KMS-11 (cell line): ENCODE results near the gene TRIP12.

Experiments used
- H2AFZ ChIP-seq: fragments of 200-600 bp; sonication (generic); 2 replicates; pipeline ENCODE4 v1.6.1; 2016; ENCODE audit warnings: antibody characterized with exemption, mixed run types, low read depth
- H3K27ac ChIP-seq: fragments of 200-600 bp; sonication (generic); 2 replicates; pipeline ENCODE4 v1.6.1; 2016; ENCODE audit warnings: mild to moderate bottlenecking, mixed run types
- H3K27me3 ChIP-seq: fragments of 200-600 bp; sonication (generic); 2 replicates; pipeline ENCODE4 v1.6.1; 2017; ENCODE audit warnings: mild to moderate bottlenecking, low read depth, mixed run types, moderate library complexity; ENCODE audit not compliant: insufficient read depth
- H3K36me3 ChIP-seq: fragments of 200-600 bp; sonication (generic); 2 replicates; pipeline ENCODE4 v1.6.1; 2017; ENCODE audit warnings: mild to moderate bottlenecking, mixed run types; ENCODE audit not compliant: insufficient read depth
- H3K4me1 ChIP-seq: fragments of 200-600 bp; sonication (generic); 2 replicates; pipeline ENCODE4 v1.6.1; 2016; ENCODE audit warnings: mild to moderate bottlenecking, low read depth, mixed run types; ENCODE audit not compliant: poor library complexity, severe bottlenecking
- H3K4me2 ChIP-seq: fragments of 200-600 bp; sonication (generic); 2 replicates; pipeline ENCODE4 v1.7.0; 2016; ENCODE audit warnings: mild to moderate bottlenecking, mixed run types
- H3K4me3 ChIP-seq: fragments of 200-600 bp; sonication (generic); IDR thresholded peaks from 2 replicates; pipeline ENCODE4 v1.6.1; 2017; ENCODE audit warnings: low read depth, low read length, mixed read lengths; ENCODE audit not compliant: insufficient read depth
- H3K79me2 ChIP-seq: fragments of 200-600 bp; sonication (generic); 2 replicates; pipeline ENCODE4 v1.6.1; 2016; ENCODE audit warnings: low read depth, mixed run types; ENCODE audit not compliant: insufficient read depth
- H3K9ac ChIP-seq: fragments of 200-600 bp; sonication (generic); 2 replicates; pipeline ENCODE4 v1.6.1; 2016; ENCODE audit warnings: mild to moderate bottlenecking, mixed run types
- H4K20me1 ChIP-seq: fragments of 200-600 bp; sonication (generic); 2 replicates; pipeline ENCODE4 v1.6.1; 2016; ENCODE audit warnings: mild to moderate bottlenecking, mixed run types; ENCODE audit not compliant: insufficient read depth
- CTCF ChIP-seq: fragments of 200-600 bp; sonication (generic); conservative IDR thresholded peaks from 2 replicates; pipeline ENCODE4 v1.6.1; 2017; ENCODE audit warnings: low read depth, mild to moderate bottlenecking, antibody characterized with exemption, low read length, moderate library complexity, mixed read lengths

Gene TRIP12

GRCh38 chr2:229802785-229803184 lies 119.0 kb downstream of the TRIP12 start:
- H3K9ac ChIP-seq: no peak overlapping the region
- H3K79me2 ChIP-seq: no peaks in the 10 kb centered on the region
- no peak overlapping the region for H2AFZ ChIP-seq
- no peak overlapping the region for H3K4me2 ChIP-seq
- no peaks in the 10 kb centered on the region for H3K27me3 ChIP-seq
- H3K36me3 ChIP-seq: no peaks in the 10 kb centered on the region
- peaks cover 17% of the 10 kb centered on the region for H3K4me1 ChIP-seq
- no peaks in the 10 kb centered on the region for H4K20me1 ChIP-seq
- H3K4me3 ChIP-seq: no peak overlapping the region
- no peak for TF ChIP-seq CTCF
- H3K27ac ChIP-seq: no peak overlapping the region

GRCh38 chr2:229800997-229801754 lies 120.6 kb downstream of the TRIP12 start:
- Histone ChIP-seq H3K36me3 (no peaks in the 10 kb centered on the region), H3K27ac (no peak overlapping the region; the same call in 1 of the 2 replicates), H3K4me2 (no peak overlapping the region), H3K27me3 (no peaks in the 10 kb centered on the region), H3K4me1 (peaks cover 17% of the 10 kb centered on the region), H3K9ac (no peak overlapping the region), H3K4me3 (no peak overlapping the region), H3K79me2 (no peaks in the 10 kb centered on the region), H2AFZ (no peak overlapping the region), H4K20me1 (no peaks in the 10 kb centered on the region)
- TF ChIP-seq CTCF: peak; percentile 83

GRCh38 chr2:229798446-229799155 lies 123.2 kb downstream of the TRIP12 start:
- Histone ChIP-seq H3K4me1 (peaks cover 17% of the 10 kb centered on the region), H3K4me2 (no peak overlapping the region), H3K36me3 (no peaks in the 10 kb centered on the region), H2AFZ (no peak overlapping the region), H4K20me1 (no peaks in the 10 kb centered on the region), H3K4me3 (no peak overlapping the region), H3K79me2 (no peaks in the 10 kb centered on the region), H3K27ac (no peak overlapping the region), H3K27me3 (no peaks in the 10 kb centered on the region), H3K9ac (no peak overlapping the region)
- no peak for TF ChIP-seq CTCF

- H3K27ac ChIP-seq: no peak overlapping the region
- no peak overlapping the region for H3K4me2 ChIP-seq
- no peaks in the 10 kb centered on the region for H3K36me3 ChIP-seq
- H3K27me3 ChIP-seq: no peaks in the 10 kb centered on the region
- no peaks in the 10 kb centered on the region for H4K20me1 ChIP-seq
- no peaks in the 10 kb centered on the region for H3K79me2 ChIP-seq
- no peak overlapping the region for H3K9ac ChIP-seq
- H3K4me1 ChIP-seq: peaks cover 7% of the 10 kb centered on the region
- H3K4me3 ChIP-seq: no peak overlapping the region
- TF ChIP-seq CTCF: no peak
- no peak overlapping the region for H2AFZ ChIP-seq
Measured at GRCh38 chr2:229795058-229795457, 126.8 kb downstream of the TRIP12 start.
